H9 (cell line): ENCODE results near the gene PHKG2. TPM values are rescaled to one million over a fixed set of nuclear protein-coding genes. Genes with fewer than 3 reads are reported as not detected.

Experiments
- DNase-seq: peaks from one replicate; pipeline ENCODE4 v3.0.0-alpha.2; 2017
- H2AFZ ChIP-seq: one replicate; pipeline ENCODE4 v1.6.1; 2013; ENCODE audit warnings: mild to moderate bottlenecking, low read length, control low read depth, moderate library complexity
- H2AK5ac ChIP-seq: 2 replicates; pipeline ENCODE4 v1.6.1; 2013; ENCODE audit warnings: low read length, control low read depth, mixed read lengths; ENCODE audit not compliant: insufficient read length
- H2BK120ac ChIP-seq: one replicate; pipeline ENCODE4 v1.6.1; 2013; ENCODE audit warnings: low read depth, mild to moderate bottlenecking, low read length, control low read depth, inconsistent platforms; ENCODE audit not compliant: poor library complexity, severe bottlenecking
- H2BK12ac ChIP-seq: 2 replicates; pipeline ENCODE4 v1.6.1; 2013; ENCODE audit warnings: low read length, control low read depth, mixed read lengths, low read depth; ENCODE audit not compliant: insufficient read length
- H2BK15ac ChIP-seq: 2 replicates; pipeline ENCODE4 v1.6.1; 2013; ENCODE audit warnings: low read depth, low read length, control low read depth
- H2BK20ac ChIP-seq: one replicate; pipeline ENCODE4 v1.6.1; 2013; ENCODE audit warnings: low read depth, mild to moderate bottlenecking, low read length, control low read depth, inconsistent platforms; ENCODE audit not compliant: poor library complexity, severe bottlenecking
- H2BK5ac ChIP-seq: 2 replicates; pipeline ENCODE4 v1.6.1; 2013; ENCODE audit warnings: low read length, control low read depth, mixed read lengths; ENCODE audit not compliant: insufficient read length
- H3K14ac ChIP-seq: 2 replicates; pipeline ENCODE4 v1.6.1; 2013; ENCODE audit warnings: low read length, control low read depth; ENCODE audit not compliant: insufficient read depth
- H3K18ac ChIP-seq: 2 replicates; pipeline ENCODE4 v1.6.1; 2013; ENCODE audit warnings: low read depth, mild to moderate bottlenecking, mixed read lengths, low read length, control low read depth; ENCODE audit not compliant: insufficient read length
- H3K23ac ChIP-seq: 2 replicates; pipeline ENCODE4 v1.6.1; 2013; ENCODE audit warnings: low read length, control low read depth, mixed read lengths, low read depth; ENCODE audit not compliant: insufficient read length
- H3K23me2 ChIP-seq: 2 replicates; pipeline ENCODE4 v1.6.1; 2013; ENCODE audit warnings: low read depth, mild to moderate bottlenecking, mixed read lengths, low read length, control low read depth; ENCODE audit not compliant: insufficient read length, poor library complexity, severe bottlenecking
- H3K27ac ChIP-seq: 2 replicates; pipeline ENCODE4 v1.5.1; 2013; ENCODE audit warnings: low read length, control low read depth, mixed read lengths, low read depth; ENCODE audit not compliant: insufficient read length
- H3K27me3 ChIP-seq: 2 replicates; pipeline ENCODE4 v1.6.1; 2013; ENCODE audit warnings: low read length, control low read depth, inconsistent platforms; ENCODE audit not compliant: insufficient read depth
- H3K4ac ChIP-seq: 2 replicates; pipeline ENCODE4 v1.6.1; 2013; ENCODE audit warnings: low read depth, mild to moderate bottlenecking, control low read depth, inconsistent platforms, low read length, moderate library complexity
- H3K4me1 ChIP-seq: 2 replicates; pipeline ENCODE4 v1.6.1; 2013; ENCODE audit warnings: low read length, control low read depth, inconsistent platforms; ENCODE audit not compliant: insufficient read depth
- H3K4me2 ChIP-seq: 2 replicates; pipeline ENCODE4 v1.6.1; 2013; ENCODE audit warnings: low read length, control low read depth, mixed read lengths; ENCODE audit not compliant: insufficient read length, insufficient read depth
- H3K56ac ChIP-seq: 2 replicates; pipeline ENCODE4 v1.6.1; 2013; ENCODE audit warnings: low read depth, mild to moderate bottlenecking, mixed read lengths, low read length, control low read depth; ENCODE audit not compliant: insufficient read length
- H3K79me1 ChIP-seq: 2 replicates; pipeline ENCODE4 v1.6.1; 2013; ENCODE audit warnings: low read depth, mild to moderate bottlenecking, moderate library complexity, low read length, control low read depth, inconsistent platforms; ENCODE audit not compliant: insufficient read depth, poor library complexity, severe bottlenecking
- H3K79me2 ChIP-seq: 2 replicates; pipeline ENCODE4 v1.6.1; 2013; ENCODE audit warnings: low read length, control low read depth, inconsistent platforms; ENCODE audit not compliant: insufficient read depth
- H3K9ac ChIP-seq: 2 replicates; pipeline ENCODE4 v1.6.1; 2013; ENCODE audit warnings: low read length, control low read depth, mixed read lengths; ENCODE audit not compliant: insufficient read length; ENCODE audit errors: extremely low read depth
- H3K9me3 ChIP-seq: one replicate; pipeline ENCODE4 v1.6.1; 2013; ENCODE audit warnings: low read depth, low read length, inconsistent platforms; ENCODE audit not compliant: control insufficient read depth
- H3T11ph ChIP-seq: one replicate; pipeline ENCODE4 v1.6.1; 2013; ENCODE audit warnings: mild to moderate bottlenecking, low read length, control low read depth, inconsistent platforms
- H4K20me1 ChIP-seq: one replicate; pipeline ENCODE4 v1.6.1; 2013; ENCODE audit not compliant: control insufficient read depth, insufficient read length, insufficient read depth
- H4K5ac ChIP-seq: 2 replicates; pipeline ENCODE4 v1.6.1; 2013; ENCODE audit warnings: low read depth, mild to moderate bottlenecking, mixed read lengths, low read length, control low read depth; ENCODE audit not compliant: insufficient read length
- H4K8ac ChIP-seq: replicated peaks from 2 replicates; pipeline ENCODE4 v1.6.1; 2013; ENCODE audit warnings: low read length, control low read depth, mixed read lengths, low read depth; ENCODE audit not compliant: insufficient read length
- H4K91ac ChIP-seq: 2 replicates; pipeline ENCODE4 v1.6.1; 2013; ENCODE audit warnings: low read depth, mild to moderate bottlenecking, moderate library complexity, mixed read lengths, low read length, control low read depth; ENCODE audit not compliant: insufficient read length
- H3K27ac Mint-ChIP-seq, 3 experiments: 2 replicates in 2 of 3; 3 replicates in 1 of 3; pipeline ENCODE4 v1.8.0; 2020 to 2021; ENCODE audit warnings: mixed read lengths in 3 of 3, mild to moderate bottlenecking in 1 of 3, moderate library complexity in 1 of 3
- H3K27me3 Mint-ChIP-seq: 2 replicates; pipeline ENCODE4 v1.8.0; 2021; ENCODE audit warnings: low read depth, mild to moderate bottlenecking, moderate library complexity, mixed read lengths
- H3K36me3 Mint-ChIP-seq, 3 experiments: 2 replicates in 2 of 3; 3 replicates in 1 of 3; pipeline ENCODE4 v1.8.0; 2020 to 2021; ENCODE audit warnings: low read depth in 3 of 3, mixed read lengths in 3 of 3; ENCODE audit not compliant: insufficient read depth in 1 of 3
- H3K4me1 Mint-ChIP-seq, 2 experiments: 2 replicates each; pipeline ENCODE4 v1.8.0; 2020; ENCODE audit warnings: mixed read lengths in 2 of 2
- H3K4me3 Mint-ChIP-seq, 2 experiments: 2 replicates in 1 of 2; 3 replicates in 1 of 2; pipeline ENCODE4 v1.8.0; 2020 to 2021; ENCODE audit warnings: mild to moderate bottlenecking in 2 of 2, mixed read lengths in 2 of 2, moderate library complexity in 1 of 2
- H3K9me3 Mint-ChIP-seq, 2 experiments: 2 replicates in 1 of 2; 3 replicates in 1 of 2; pipeline ENCODE4 v1.8.0; 2020; ENCODE audit warnings: mild to moderate bottlenecking in 2 of 2, mixed read lengths in 2 of 2, moderate library complexity in 1 of 2
- CTCF ChIP-seq: fragments of 200-600 bp; sonication (generic); conservative IDR thresholded peaks from 3 replicates; pipeline ENCODE4 v1.8.0; 2021; ENCODE audit warnings: antibody characterized with exemption, mild to moderate bottlenecking
- WGBS: extraction: QIAGEN DNeasy Blood & Tissue Kit; methylation state at CpG from one replicate; pipeline ENCODE4 v1.1.7; 2013; ENCODE audit warnings: missing lambda C conversion rate, low lambda C conversion rate, mixed read lengths; ENCODE audit not compliant: insufficient read length; ENCODE audit errors: extremely low coverage; 5-methylcytosine and 5-hydroxymethylcytosine counted together
- total RNA-seq: library from RNA; stranded (reverse); gene quantifications from 2 replicates; pipeline ENCODE4 v1.2.1, GENCODE V29; 2021

PHKG2 gene
- total RNA-seq, 1 experiment from 2014 or later: 46.6 TPM

GRCh38 chr16:30767767-30768465, 19.7 kb downstream of the PHKG2 start:
- Histone ChIP-seq H3K4ac (no peak overlapping the region), H3K79me1 (peaks cover 2% of the 10 kb centered on the region), H2BK15ac (no peak overlapping the region), H3K23me2 (peaks cover 3% of the 10 kb centered on the region), H3K27me3 (no peaks in the 10 kb centered on the region), H3K9me3 (no peaks in the 10 kb centered on the region), H3K27ac (no peak overlapping the region), H3K23ac (no peak overlapping the region), H2BK20ac (no peak overlapping the region), H2AK5ac (no peak overlapping the region), H4K8ac (no peak overlapping the region), H2BK120ac (no peak overlapping the region), H2BK5ac (no peak overlapping the region), H4K5ac (no peak overlapping the region), H2AFZ (no peak overlapping the region), H3K9ac (no peak overlapping the region), H3K79me2 (no peaks in the 10 kb centered on the region), H3K14ac (no peak overlapping the region), H2BK12ac (no peak overlapping the region), H4K20me1 (no peaks in the 10 kb centered on the region), H3K56ac (no peak overlapping the region), H3T11ph (no peak overlapping the region), H4K91ac (no peak overlapping the region), H3K4me2 (no peak overlapping the region), H3K18ac (no peak overlapping the region), H3K4me1 (no peaks in the 10 kb centered on the region)
- no peak overlapping the region for H3K4me3 Mint-ChIP-seq
- H3K27ac Mint-ChIP-seq: peak overlapping the region in 1 of 3 experiments; percentile 93; a peak in 1 of 7 replicates
- no peak for DNase-seq
- peaks cover 65 to 100% (median 98%) of the 10 kb centered on the region in 3 experiments for H3K36me3 Mint-ChIP-seq
- H3K9me3 Mint-ChIP-seq: no peaks in the 10 kb centered on the region
- no peaks in the 10 kb centered on the region for H3K27me3 Mint-ChIP-seq
- no CpG with 5 or more reads among the region's 18 CpGs for WGBS
- no peak for TF ChIP-seq CTCF
- H3K4me1 Mint-ChIP-seq: peaks cover 5 to 7% of the 10 kb centered on the region in 2 experiments
